Measurements from ENCODE around the gene ZXDC.

GRCh38 chr3:126516936-126517290, 41.2 kb upstream of the ZXDC start:
- TF ChIP-seq YY1 (IDR thresholded peaks at IDR 0.05; ENCODE audit: insufficient read depth, insufficient read length) (no peak), ZNF274 (IDR thresholded peaks at IDR 0.05; ENCODE audit: low read depth, low read length) (no peak)
